GM18505 (cell line): ENCODE results near the gene GDF7.

Experiments used
- ATAC-seq: cut with Tn5 transposase; IDR thresholded peaks from one replicate; pipeline ENCODE4 v1.9.1; 2021; ENCODE audit not compliant: unreplicated experiment
- POLR2A ChIP-seq: IDR thresholded peaks from 4 replicates; pipeline ENCODE4 v1.6.1; 2011; ENCODE audit warnings: borderline replicate concordance; ENCODE audit not compliant: insufficient read depth, insufficient read length; ENCODE audit errors: extremely low read depth

Gene GDF7

DNA sequence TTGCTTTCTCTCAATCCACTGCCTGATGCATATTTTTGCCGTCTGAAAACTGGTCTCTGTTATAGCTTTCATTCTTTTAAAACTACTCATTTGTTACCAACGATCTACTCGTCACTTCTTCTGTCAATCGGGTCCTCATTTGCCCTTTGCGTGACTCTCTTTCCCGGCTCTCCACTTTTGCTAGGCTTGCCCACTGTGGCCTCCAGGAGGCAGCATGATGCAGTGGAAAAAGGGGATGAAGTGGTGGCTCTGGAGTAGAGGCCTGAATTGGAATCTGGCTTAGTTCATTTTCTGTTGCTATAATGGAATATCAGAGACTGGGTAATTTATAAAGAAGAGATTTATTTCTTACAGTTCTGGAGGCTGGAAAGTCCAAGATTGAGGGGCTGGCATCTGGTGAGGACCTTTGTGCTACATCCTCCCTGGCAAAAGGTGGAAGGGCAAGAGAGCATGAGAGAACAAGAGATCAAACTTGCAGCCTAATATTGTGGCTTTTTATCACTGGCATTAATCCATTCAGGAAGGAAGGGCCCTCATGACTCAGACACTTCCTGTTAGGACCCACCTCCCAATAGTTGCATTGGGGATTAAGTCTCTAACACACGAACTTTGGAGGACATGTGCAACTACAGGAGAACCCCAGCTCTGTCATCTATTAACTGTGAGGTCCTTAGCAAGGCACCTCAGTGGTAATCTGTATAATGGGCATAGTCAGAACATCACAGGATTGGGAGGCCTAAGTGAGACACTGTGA lies 15.4 kb downstream of the GDF7 start:
- no peak for ATAC-seq
- TF ChIP-seq POLR2A, result no peak

DNA sequence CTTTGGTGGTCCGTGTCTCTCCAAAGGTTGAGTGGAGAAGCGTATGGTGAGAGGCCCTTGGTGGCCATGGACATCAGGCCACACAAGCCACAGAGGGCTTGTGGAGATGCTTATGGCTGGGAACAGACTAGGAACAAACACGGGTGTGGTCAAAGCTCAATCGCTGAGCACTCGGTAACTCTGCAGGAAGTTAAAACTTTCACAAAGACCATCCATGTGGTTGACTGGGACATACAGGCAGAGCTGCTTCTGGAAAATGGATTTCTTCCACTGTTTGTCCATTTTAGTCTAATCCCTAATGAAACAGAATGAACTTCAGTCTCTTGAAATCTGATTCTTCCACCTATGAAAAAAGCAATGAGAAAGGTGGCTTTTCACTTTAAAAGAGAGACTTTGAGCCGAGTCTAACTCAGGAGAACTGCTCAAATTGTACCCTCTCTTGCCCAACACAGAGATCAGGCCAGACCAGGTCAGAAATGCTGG lies 17.7 kb downstream of the GDF7 start:
- TF ChIP-seq POLR2A, result no peak
- no peak for ATAC-seq

DNA sequence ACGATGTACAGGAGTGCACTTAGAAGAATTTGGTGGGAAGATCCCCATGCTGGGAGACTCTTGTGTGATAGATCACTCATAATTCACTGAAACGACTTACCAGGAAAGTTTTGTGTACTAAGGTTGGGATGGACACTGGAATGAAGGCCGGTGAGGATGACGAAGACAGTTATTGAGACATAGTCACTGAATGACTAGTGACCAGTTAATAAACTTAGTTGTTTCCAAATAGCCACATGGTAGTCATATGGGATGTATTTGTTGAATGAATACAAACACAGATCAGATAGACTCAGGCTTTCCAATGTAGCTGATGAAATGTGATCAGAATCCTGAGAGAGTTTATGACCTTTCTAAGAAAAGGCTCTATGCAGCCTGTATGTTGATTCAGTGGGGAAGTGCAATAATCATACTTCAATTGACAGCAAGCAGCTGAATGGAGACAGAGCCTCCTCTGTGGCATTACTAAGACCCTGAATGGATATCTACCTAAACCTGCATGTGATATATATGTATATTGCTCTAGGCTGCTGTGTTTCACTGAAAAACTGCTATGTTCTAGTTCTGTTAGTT lies 20.4 kb downstream of the GDF7 start:
- no peak for ATAC-seq
- no peak for TF ChIP-seq POLR2A

DNA sequence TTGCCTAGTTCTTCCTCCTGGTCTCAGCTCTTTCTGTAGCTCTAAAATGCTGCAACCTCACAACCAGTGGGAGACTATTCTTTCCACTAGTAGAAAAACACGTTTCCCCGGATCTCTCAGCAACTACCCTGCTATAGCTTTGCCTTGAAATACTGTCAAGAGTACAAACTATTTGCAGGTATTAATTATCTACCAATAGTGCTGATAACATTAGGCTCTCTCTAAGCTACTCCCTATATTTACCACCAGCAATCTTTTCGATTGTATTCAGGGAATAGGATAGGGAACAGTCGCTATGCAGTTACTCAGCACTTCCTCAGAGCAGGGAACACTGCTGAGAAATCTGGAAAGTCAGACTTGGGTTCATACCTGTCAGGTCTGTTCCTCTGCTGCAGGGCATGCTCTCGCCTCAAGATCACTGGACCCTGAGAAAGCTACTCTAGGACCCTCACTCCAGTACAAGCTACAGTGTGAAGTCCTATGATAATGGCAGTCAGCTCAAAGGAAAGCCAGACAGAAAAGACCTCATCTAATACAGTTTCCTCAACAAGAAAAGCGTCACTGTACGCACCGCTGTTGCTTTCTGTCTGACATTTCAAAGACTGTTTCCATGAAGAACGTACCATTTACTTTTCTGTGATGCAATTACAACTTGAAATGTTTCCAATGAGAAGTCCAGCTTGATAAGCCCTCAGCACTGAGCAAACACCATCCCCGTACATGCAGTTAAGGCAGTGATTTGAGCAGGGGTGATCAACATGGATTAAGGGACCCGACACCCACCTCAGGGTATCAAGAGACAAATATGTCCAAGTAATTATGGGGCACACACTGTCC lies 22.7 kb downstream of the GDF7 start:
- no peak for ATAC-seq
- TF ChIP-seq POLR2A, result no peak

DNA sequence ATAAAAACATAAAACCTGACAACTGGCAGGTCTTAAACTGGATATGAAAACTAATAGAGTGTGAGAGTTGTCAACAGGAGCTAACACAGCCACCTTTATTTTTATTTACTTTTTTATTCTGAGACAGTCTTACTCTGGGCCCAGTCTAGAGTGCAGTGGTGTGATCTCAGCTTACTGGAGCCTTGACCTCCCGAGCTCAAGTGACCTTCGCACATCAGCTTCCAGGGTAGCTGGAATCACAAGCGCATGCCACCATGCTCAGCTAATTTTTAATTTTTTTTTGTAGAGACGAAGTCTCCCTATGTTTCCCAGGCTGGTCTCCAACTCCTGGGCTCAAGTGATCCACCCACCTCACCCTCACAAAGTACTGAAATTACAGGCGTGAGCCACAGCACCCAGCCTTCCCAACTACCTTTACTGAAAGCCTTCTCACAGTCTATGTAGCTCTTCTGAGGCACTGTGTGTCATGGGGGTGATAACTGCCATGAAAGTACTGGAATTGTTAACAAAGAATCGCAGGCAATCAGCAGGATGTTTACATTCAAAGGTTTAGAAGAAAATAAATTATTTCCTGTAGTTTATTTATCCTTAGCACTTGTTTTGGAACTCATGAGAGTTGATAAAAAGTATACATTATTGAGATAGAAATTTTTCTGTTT lies 24.3 kb downstream of the GDF7 start:
- ATAC-seq, result no peak
- no peak for TF ChIP-seq POLR2A

DNA sequence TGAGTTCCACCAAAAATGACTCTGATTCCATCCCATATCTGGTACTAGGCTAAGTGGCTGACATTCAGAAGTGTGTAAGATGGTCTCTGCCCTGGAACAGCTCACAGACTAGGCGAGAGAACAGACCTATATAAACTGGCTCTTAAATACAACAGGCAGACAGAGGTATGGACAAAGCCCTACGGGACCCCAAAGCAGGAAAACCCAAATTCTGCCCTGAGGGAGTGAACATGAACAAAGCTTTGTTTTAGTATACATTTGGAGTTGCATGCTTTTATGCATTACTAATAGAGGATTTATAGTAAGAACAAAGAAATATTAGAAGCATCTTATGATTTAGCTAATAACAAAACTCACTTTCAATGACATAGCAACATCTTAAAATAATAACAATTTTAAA lies 25.1 kb downstream of the GDF7 start:
- ATAC-seq, result no peak
- TF ChIP-seq POLR2A, result no peak

DNA sequence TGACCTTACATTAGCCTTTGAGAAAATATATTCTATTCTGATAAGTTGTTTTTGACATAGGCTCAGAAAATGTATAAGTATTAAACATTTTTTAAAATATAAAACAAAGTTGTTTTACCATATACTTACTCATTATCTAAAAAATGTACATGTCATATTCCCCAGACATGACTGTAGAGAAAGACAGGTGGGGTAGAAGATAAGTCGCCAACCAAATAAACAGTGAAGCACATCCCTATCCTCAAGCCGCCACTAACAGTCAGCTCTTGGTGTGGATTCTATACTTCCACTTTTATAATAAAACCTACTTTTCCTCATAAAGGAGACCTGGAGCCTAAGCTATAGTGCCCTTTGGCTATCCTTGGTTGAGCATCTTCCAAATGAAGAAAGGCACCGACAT lies 26.4 kb downstream of the GDF7 start:
- no peak for TF ChIP-seq POLR2A
- no peak for ATAC-seq

DNA sequence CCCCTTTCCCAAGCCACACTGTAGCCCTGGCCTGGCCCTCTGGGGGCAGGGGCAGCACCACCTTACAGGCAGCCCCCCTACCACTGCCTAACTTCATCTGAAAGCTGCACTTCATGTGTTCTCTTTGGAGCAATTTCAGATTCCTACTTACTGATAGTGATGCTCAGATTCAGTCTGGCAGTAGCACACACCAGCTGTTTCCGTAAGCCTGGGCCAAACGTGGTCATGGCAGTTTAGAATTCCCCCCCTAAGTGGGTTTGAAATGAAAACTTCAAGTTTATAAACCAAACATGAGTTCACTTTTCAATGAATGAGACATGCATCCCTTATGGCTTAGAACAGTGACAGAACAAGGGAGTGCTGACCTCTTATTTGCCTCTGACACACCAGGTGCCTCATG lies 29.4 kb downstream of the GDF7 start:
- ATAC-seq, result no peak
- TF ChIP-seq POLR2A, result no peak

DNA sequence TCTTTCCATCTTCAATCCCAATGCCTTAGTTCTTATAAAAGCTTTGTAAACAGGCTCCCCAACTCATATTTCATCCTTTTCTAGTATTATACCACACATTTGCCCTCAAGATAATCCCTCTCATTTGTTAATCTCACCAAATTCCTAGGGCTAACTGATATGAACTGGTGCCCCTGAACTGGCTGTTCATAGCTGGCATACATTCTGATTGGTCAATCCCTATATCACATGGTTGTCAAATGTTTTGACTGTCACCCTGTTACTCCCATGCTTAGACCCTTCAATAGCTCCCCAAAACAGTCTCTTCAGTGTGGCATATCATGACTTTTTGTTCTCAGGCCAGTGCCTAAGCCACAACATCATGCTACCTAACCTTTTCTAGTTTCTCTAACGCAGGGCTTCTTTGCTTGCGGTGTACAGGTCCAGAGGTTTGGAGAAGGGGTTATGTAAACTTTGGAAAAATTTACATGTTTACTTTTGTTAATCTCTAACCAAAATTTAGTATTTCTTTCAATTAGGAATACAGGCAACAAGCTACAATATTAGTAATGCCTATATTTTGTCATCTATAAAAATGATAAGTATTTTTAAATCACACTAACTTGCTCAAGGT lies 30.5 kb downstream of the GDF7 start:
- ATAC-seq, result no peak
- TF ChIP-seq POLR2A, result no peak

DNA sequence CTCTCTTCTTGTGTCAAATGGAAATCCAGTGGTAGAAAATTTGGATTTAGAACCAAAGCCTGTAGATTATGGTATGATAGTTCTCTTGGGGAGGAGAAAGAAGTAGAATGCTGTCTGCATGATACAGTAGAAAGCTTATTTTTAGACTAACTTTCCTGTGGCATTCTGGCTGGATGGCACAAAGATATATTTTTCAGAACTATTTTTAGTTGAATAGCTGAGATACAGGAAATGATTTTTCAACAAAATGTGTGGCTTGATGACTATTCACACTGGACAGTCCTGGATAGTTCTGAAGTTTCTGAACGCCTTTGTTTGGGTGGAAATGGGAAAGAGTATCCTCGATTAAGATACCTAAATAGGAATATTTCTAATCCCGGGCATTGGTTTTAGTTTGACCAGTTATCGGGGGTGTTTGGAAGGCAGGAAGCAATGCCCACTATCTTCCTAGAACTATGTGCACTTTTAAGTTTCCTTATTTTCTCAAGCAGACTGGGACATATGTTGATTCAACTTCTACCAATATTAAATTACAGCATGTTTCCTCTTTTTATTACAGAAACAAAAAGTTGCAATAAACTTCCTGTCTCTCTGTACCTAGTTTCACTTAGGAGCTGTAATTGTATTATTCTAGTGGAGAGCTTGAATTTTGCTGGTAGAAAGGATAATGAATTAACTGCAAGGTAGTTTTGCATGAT lies 32.1 kb downstream of the GDF7 start:
- TF ChIP-seq POLR2A, result no peak
- no peak for ATAC-seq

DNA sequence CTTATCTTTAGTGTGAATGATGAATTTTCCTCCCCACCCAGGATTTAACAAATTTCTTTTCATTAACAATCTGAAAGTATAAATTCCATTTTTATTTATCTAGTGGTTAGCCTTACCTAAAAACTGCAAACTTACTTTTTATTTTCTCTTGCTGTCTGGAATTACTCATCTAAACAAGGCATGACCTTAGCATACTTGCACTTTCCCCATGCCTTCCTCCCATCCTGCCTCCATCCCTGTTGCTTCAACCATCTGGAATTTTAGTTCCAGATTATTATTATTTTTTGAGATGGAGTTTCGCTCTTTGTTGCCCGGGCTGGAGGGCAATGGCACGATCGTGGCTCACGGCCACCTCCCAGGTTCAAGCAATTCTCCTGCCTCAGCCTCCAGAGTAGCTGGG lies 35.6 kb downstream of the GDF7 start:
- no peak for ATAC-seq
- no peak for TF ChIP-seq POLR2A

DNA sequence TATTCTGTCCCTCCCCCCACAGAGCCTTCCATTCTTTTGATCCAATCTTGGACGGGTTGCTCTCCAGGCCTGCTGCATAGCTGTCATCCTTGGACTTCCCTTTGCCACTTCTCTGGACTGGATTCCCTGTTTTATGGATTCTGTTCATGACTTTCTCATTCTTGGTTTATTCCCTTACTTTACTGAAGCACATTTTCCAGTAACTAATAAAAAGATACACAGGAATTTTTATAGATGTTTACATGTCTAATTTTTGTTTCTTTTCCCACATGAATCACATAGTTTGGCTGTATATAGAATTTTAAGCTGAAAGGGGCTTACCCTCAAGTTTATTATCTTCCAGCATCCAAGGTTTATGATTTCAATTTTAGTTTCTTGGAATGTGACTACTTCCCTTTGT lies 37.9 kb downstream of the GDF7 start:
- ATAC-seq, result no peak
- TF ChIP-seq POLR2A, result no peak
